Right kidney (tissue), 1 donor: Measurements from ENCODE around the gene GALNT13.

Source experiments
- DNase-seq: peaks from one replicate; pipeline ENCODE4 v3.0.0-alpha.2; 2016

The GALNT13 gene

GRCh38 chr2:154228566-154229280 lies 357.0 kb downstream of the GALNT13 start:
- DNase-seq: no peak

- DNase-seq: no peak
These were observed 358.2 kb downstream of the GALNT13 start for GRCh38 chr2:154229966-154230365.

GRCh38 chr2:154231021-154231420 lies 359.3 kb downstream of the GALNT13 start:
- DNase-seq: no peak

GRCh38 chr2:154233231-154233630 lies 361.5 kb downstream of the GALNT13 start:
- DNase-seq: no peak

GRCh38 chr2:154238252-154238651 lies 366.5 kb downstream of the GALNT13 start:
- no peak for DNase-seq

- DNase-seq: no peak
These were observed 368.6 kb downstream of the GALNT13 start for GRCh38 chr2:154240316-154240715.

- no peak for DNase-seq
These were observed 369.2 kb downstream of the GALNT13 start for GRCh38 chr2:154240921-154241379.

- no peak for DNase-seq
These were observed 371.0 kb downstream of the GALNT13 start for GRCh38 chr2:154242687-154243086.

- DNase-seq: no peak
These were observed 372.0 kb downstream of the GALNT13 start for GRCh38 chr2:154243685-154244084.

- DNase-seq: no peak
These were observed 373.2 kb downstream of the GALNT13 start for GRCh38 chr2:154244932-154245331.

GRCh38 chr2:154247503-154247902 lies 375.8 kb downstream of the GALNT13 start:
- no peak for DNase-seq

- DNase-seq: no peak
These were observed 384.4 kb downstream of the GALNT13 start for GRCh38 chr2:154256136-154256535.

GRCh38 chr2:154259030-154259429 lies 387.3 kb downstream of the GALNT13 start:
- DNase-seq: no peak

- no peak for DNase-seq
These were observed 389.8 kb downstream of the GALNT13 start for GRCh38 chr2:154261473-154262027.

GRCh38 chr2:154263206-154263605 lies 391.5 kb downstream of the GALNT13 start:
- no peak for DNase-seq

- DNase-seq: no peak
These were observed 392.3 kb downstream of the GALNT13 start for GRCh38 chr2:154264024-154264423.

GRCh38 chr2:154267983-154268382 lies 396.3 kb downstream of the GALNT13 start:
- DNase-seq: no peak

GRCh38 chr2:154280543-154280942 lies 408.8 kb downstream of the GALNT13 start:
- DNase-seq: no peak

- no peak for DNase-seq
These were observed 418.1 kb downstream of the GALNT13 start for GRCh38 chr2:154289870-154290269.

- DNase-seq: no peak
These were observed 419.8 kb downstream of the GALNT13 start for GRCh38 chr2:154291511-154291910.

GRCh38 chr2:154291927-154292326 lies 420.2 kb downstream of the GALNT13 start:
- no peak for DNase-seq

- no peak for DNase-seq
These were observed 422.1 kb downstream of the GALNT13 start for GRCh38 chr2:154293864-154294263.

- no peak for DNase-seq
These were observed 434.7 kb downstream of the GALNT13 start for GRCh38 chr2:154306266-154306970.

- no peak for DNase-seq
These were observed 435.3 kb downstream of the GALNT13 start for GRCh38 chr2:154307007-154307406.
